GM23338 (cell line): ENCODE measurements around the gene EXOC4. TPM values are rescaled to one million over a fixed set of nuclear protein-coding genes. Genes with fewer than 3 reads are reported as not detected.

Experiments used
- ATAC-seq: fragments of 200-7000 bp; cut with Tn5 transposase; 3 replicates; pipeline ENCODE4 v1.9.1; 2020
- DNase-seq: peaks from one replicate; pipeline ENCODE4 v3.0.0-alpha.2; 2015; ENCODE audit warnings: low spot score
- H2AFZ ChIP-seq: fragments of 200-600 bp; sonication (generic); 2 replicates; pipeline ENCODE4 v1.8.0; 2016; ENCODE audit warnings: antibody characterized with exemption, mild to moderate bottlenecking, moderate library complexity
- H3F3A ChIP-seq: fragments of 200-600 bp; sonication (generic); replicated peaks from 2 replicates; pipeline ENCODE4 v1.8.0; 2017; ENCODE audit warnings: antibody characterized with exemption, mixed run types, low read depth
- H3K27ac ChIP-seq: fragments of 200-600 bp; sonication (generic); 2 replicates; pipeline ENCODE4 v1.6.1; 2016; ENCODE audit warnings: low read depth
- H3K27me3 ChIP-seq: fragments of 200-600 bp; sonication (generic); 2 replicates; pipeline ENCODE4 v1.8.0; 2016; ENCODE audit warnings: mild to moderate bottlenecking, mixed run types, moderate library complexity; ENCODE audit not compliant: insufficient read depth
- H3K36me3 ChIP-seq: fragments of 200-600 bp; sonication (generic); 2 replicates; pipeline ENCODE4 v1.8.0; 2016; ENCODE audit warnings: mild to moderate bottlenecking; ENCODE audit not compliant: insufficient read depth
- H3K4me1 ChIP-seq: fragments of 200-600 bp; sonication (generic); 2 replicates; pipeline ENCODE4 v1.8.0; 2016; ENCODE audit warnings: mild to moderate bottlenecking, moderate library complexity; ENCODE audit not compliant: insufficient read depth
- H3K4me2 ChIP-seq: fragments of 200-600 bp; sonication (generic); 2 replicates; pipeline ENCODE4 v1.7.1; 2017; ENCODE audit warnings: mixed run types
- H3K4me3 ChIP-seq: fragments of 200-600 bp; sonication (generic); 2 replicates; pipeline ENCODE4 v1.6.1; 2016; ENCODE audit warnings: mixed run types
- H3K79me2 ChIP-seq: fragments of 200-600 bp; sonication (generic); replicated peaks from 2 replicates; pipeline ENCODE4 v1.8.0; 2017; ENCODE audit warnings: mild to moderate bottlenecking; ENCODE audit not compliant: insufficient read depth
- H3K9me2 ChIP-seq: fragments of 200-600 bp; sonication (generic); 2 replicates; pipeline ENCODE4 v1.8.0; 2017; ENCODE audit not compliant: insufficient read depth
- H4K20me1 ChIP-seq: fragments of 200-600 bp; sonication (generic); replicated peaks from 2 replicates; pipeline ENCODE4 v1.8.0; 2017; ENCODE audit warnings: mild to moderate bottlenecking; ENCODE audit not compliant: insufficient read depth
- H3K27ac Mint-ChIP-seq: 2 replicates; pipeline ENCODE4 v1.8.0; 2020; ENCODE audit warnings: inconsistent platforms, mild to moderate bottlenecking, moderate library complexity, mixed read lengths
- H3K27me3 Mint-ChIP-seq: 3 replicates; pipeline ENCODE4 v1.8.0; 2022; ENCODE audit warnings: low read depth, mild to moderate bottlenecking, moderate library complexity, mixed read lengths, inconsistent platforms; ENCODE audit not compliant: insufficient read depth, poor library complexity
- H3K36me3 Mint-ChIP-seq: 3 replicates; pipeline ENCODE4 v1.8.0; 2021; ENCODE audit warnings: low read depth, mild to moderate bottlenecking, inconsistent platforms, moderate library complexity, mixed read lengths
- H3K4me1 Mint-ChIP-seq: 3 replicates; pipeline ENCODE4 v1.8.0; 2020; ENCODE audit warnings: mild to moderate bottlenecking, inconsistent platforms, mixed read lengths
- H3K4me3 Mint-ChIP-seq: 3 replicates; pipeline ENCODE4 v1.8.0; 2021; ENCODE audit warnings: moderate library complexity, mild to moderate bottlenecking, inconsistent platforms, mixed read lengths
- H3K9me3 Mint-ChIP-seq: 3 replicates; pipeline ENCODE4 v1.8.0; 2020; ENCODE audit warnings: moderate library complexity, mild to moderate bottlenecking, inconsistent platforms, mixed read lengths
- ETS1 ChIP-seq: IDR thresholded peaks from 2 replicates; pipeline ENCODE4 v1.6.1; 2016; ENCODE audit warnings: antibody characterized with exemption
- EZH2 ChIP-seq: fragments of 200-600 bp; sonication (generic); IDR thresholded peaks from one replicate; pipeline ENCODE4 v1.8.0; 2017; ENCODE audit warnings: antibody characterized with exemption, mild to moderate bottlenecking, low read depth; ENCODE audit not compliant: unreplicated experiment
- EZH2phosphoT487 ChIP-seq: fragments of 200-600 bp; sonication (generic); IDR thresholded peaks from one replicate; pipeline ENCODE4 v1.8.1; 2018; ENCODE audit warnings: antibody characterized with exemption; ENCODE audit not compliant: unreplicated experiment
- JUNB ChIP-seq: IDR thresholded peaks from one replicate; pipeline ENCODE4 v1.6.1; 2016; ENCODE audit warnings: antibody characterized with exemption; ENCODE audit not compliant: unreplicated experiment
- NANOG ChIP-seq: IDR thresholded peaks from 2 replicates; pipeline ENCODE4 v1.6.1; 2016; ENCODE audit warnings: antibody characterized with exemption, borderline replicate concordance
- POLR2AphosphoS5 ChIP-seq: IDR thresholded peaks from 2 replicates; pipeline ENCODE4 v1.6.1; 2016; ENCODE audit warnings: antibody characterized with exemption, low read depth
- REST ChIP-seq: IDR thresholded peaks from one replicate; pipeline ENCODE4 v1.6.1; 2018; ENCODE audit warnings: antibody characterized with exemption; ENCODE audit not compliant: unreplicated experiment
- ZNF114 ChIP-seq: fragments of 250-450 bp; sonication (Bioruptor Pico); IDR thresholded peaks from 2 replicates; pipeline ENCODE4 v1.5.0; 2020; ENCODE audit warnings: mild to moderate bottlenecking, moderate library complexity
- ZNF331 ChIP-seq: fragments of 250-450 bp; sonication (Bioruptor Pico); IDR thresholded peaks from 2 replicates; pipeline ENCODE4 v1.5.0; 2020; ENCODE audit warnings: low read depth, mild to moderate bottlenecking, moderate library complexity
- polyA plus RNA-seq: library from polyadenylated mRNA; unstranded; fragments of >200 nt; fragmentation: Nextera tagmentation; extraction: Ambion mirVana; gene quantifications from 2 replicates; pipeline ENCODE4 v1.2.1, GENCODE V29; 2016
- total RNA-seq: library from RNA; depleted of rRNA; stranded (reverse); fragments of >200 nt; shearing (Covaris generic); gene quantifications from 2 replicates; pipeline ENCODE4 v1.2.3, GENCODE V29; 2014
- TF ChIP-seq, protein P1 (sequence below): fragments of 250-450 bp; sonication (Bioruptor Pico); IDR thresholded peaks from 2 replicates; pipeline ENCODE4 v1.5.0; 2020; ENCODE audit warnings: mild to moderate bottlenecking, moderate library complexity

The EXOC4 gene
- total and polyA plus RNA-seq, 2 experiments from 2014 or later, result 37.5 to 52.7 TPM

- Histone ChIP-seq H3K9me2 (no peaks in the 10 kb centered on the region), H3K4me3 (no peak overlapping the region), H3F3A (no peaks in the 10 kb centered on the region), H3K4me2 (no peak overlapping the region), H3K79me2 (no peaks in the 10 kb centered on the region), H3K27ac (no peak overlapping the region), H4K20me1 (no peaks in the 10 kb centered on the region), H2AFZ (no peak overlapping the region), H3K27me3 (no peaks in the 10 kb centered on the region), H3K4me1 (0 out of 2 replicates have a peak, but pooled peaks cover 4% of the 10 kb centered on the region), H3K36me3 (no peaks in the 10 kb centered on the region)
- TF ChIP-seq EZH2, result no peak
- no peak for TF ChIP-seq ZNF331
- TF ChIP-seq ETS1, result no peak
- no peak for TF ChIP-seq POLR2AphosphoS5
- TF ChIP-seq NANOG, result no peak
- TF ChIP-seq, protein P1, sequence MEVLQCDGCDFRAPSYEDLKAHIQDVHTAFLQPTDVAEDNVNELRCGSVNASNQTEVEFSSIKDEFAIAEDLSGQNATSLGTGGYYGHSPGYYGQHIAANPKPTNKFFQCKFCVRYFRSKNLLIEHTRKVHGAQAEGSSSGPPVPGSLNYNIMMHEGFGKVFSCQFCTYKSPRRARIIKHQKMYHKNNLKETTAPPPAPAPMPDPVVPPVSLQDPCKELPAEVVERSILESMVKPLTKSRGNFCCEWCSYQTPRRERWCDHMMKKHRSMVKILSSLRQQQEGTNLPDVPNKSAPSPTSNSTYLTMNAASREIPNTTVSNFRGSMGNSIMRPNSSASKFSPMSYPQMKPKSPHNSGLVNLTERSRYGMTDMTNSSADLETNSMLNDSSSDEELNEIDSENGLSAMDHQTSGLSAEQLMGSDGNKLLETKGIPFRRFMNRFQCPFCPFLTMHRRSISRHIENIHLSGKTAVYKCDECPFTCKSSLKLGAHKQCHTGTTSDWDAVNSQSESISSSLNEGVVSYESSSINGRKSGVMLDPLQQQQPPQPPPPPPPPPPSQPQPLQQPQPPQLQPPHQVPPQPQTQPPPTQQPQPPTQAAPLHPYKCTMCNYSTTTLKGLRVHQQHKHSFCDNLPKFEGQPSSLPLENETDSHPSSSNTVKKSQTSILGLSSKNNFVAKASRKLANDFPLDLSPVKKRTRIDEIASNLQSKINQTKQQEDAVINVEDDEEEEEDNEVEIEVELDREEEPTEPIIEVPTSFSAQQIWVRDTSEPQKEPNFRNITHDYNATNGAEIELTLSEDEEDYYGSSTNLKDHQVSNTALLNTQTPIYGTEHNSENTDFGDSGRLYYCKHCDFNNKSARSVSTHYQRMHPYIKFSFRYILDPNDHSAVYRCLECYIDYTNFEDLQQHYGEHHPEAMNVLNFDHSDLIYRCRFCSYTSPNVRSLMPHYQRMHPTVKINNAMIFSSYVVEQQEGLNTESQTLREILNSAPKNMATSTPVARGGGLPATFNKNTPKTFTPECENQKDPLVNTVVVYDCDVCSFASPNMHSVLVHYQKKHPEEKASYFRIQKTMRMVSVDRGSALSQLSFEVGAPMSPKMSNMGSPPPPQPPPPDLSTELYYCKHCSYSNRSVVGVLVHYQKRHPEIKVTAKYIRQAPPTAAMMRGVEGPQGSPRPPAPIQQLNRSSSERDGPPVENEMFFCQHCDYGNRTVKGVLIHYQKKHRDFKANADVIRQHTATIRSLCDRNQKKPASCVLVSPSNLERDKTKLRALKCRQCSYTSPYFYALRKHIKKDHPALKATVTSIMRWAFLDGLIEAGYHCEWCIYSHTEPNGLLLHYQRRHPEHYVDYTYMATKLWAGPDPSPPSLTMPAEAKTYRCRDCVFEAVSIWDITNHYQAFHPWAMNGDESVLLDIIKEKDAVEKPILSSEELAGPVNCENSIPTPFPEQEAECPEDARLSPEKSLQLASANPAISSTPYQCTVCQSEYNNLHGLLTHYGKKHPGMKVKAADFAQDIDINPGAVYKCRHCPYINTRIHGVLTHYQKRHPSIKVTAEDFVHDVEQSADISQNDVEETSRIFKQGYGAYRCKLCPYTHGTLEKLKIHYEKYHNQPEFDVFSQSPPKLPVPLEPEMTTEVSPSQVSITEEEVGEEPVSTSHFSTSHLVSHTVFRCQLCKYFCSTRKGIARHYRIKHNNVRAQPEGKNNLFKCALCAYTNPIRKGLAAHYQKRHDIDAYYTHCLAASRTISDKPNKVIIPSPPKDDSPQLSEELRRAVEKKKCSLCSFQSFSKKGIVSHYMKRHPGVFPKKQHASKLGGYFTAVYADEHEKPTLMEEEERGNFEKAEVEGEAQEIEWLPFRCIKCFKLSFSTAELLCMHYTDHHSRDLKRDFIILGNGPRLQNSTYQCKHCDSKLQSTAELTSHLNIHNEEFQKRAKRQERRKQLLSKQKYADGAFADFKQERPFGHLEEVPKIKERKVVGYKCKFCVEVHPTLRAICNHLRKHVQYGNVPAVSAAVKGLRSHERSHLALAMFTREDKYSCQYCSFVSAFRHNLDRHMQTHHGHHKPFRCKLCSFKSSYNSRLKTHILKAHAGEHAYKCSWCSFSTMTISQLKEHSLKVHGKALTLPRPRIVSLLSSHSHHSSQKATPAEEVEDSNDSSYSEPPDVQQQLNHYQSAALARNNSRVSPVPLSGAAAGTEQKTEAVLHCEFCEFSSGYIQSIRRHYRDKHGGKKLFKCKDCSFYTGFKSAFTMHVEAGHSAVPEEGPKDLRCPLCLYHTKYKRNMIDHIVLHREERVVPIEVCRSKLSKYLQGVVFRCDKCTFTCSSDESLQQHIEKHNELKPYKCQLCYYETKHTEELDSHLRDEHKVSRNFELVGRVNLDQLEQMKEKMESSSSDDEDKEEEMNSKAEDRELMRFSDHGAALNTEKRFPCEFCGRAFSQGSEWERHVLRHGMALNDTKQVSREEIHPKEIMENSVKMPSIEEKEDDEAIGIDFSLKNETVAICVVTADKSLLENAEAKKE (CRISPR knock-in tag), result no peak
- TF ChIP-seq EZH2phosphoT487, result no peak
- TF ChIP-seq REST, result no peak
- TF ChIP-seq JUNB, result no peak
- TF ChIP-seq ZNF114 (CRISPR knock-in tag), result no peak
- DNase-seq, result no peak
- no peak for ATAC-seq
- no peaks in the 10 kb centered on the region for H3K36me3 Mint-ChIP-seq
- H3K4me1 Mint-ChIP-seq, result peaks cover under 1% of the 10 kb centered on the region; the same call in 1 of the 3 replicates
- peaks cover 4% of the 10 kb centered on the region for H3K27me3 Mint-ChIP-seq
- H3K27ac Mint-ChIP-seq, result no peak overlapping the region
- no peaks in the 10 kb centered on the region for H3K9me3 Mint-ChIP-seq
- H3K4me3 Mint-ChIP-seq, result no peak overlapping the region
These were observed 366.1 kb downstream of the EXOC4 start for GRCh38 chr7:133618970-133619369.
